Natural killer cell (primary cell): ENCODE measurements around the gene HORMAD2. TPM values are rescaled to one million over a fixed set of nuclear protein-coding genes. Genes with fewer than 3 reads are reported as not detected.
A peak's percentile ranks its signal among the peaks of the same experiment; 100 is the strongest.

Experiments used
- ATAC-seq, 3 donors: fragments of 150-1000 bp in 2 of 3; fragments of 200-7000 bp in 1 of 3; cut with Tn5 transposase; 1 replicate in 1 of 3; 2 replicates in 2 of 3; pipeline ENCODE4 v1.10.0; 2021; ENCODE audit warnings: mild to moderate bottlenecking in 2 of 3, moderate library complexity in 2 of 3
- DNase-seq, 2 donors: peaks; one replicate each; pipeline versions ENCODE4 v3.0.0 to v3.0.0-alpha.2; 2013 to 2021; ENCODE audit warnings: mixed read lengths in 1 of 2
- H3K27ac ChIP-seq: one replicate; pipeline ENCODE4 v1.5.1; 2013; ENCODE audit warnings: mild to moderate bottlenecking, low read length
- H3K27me3 ChIP-seq: one replicate; pipeline ENCODE4 v1.6.1; 2013; ENCODE audit warnings: low read length; ENCODE audit not compliant: control insufficient read depth, insufficient read depth
- H3K36me3 ChIP-seq: one replicate; pipeline ENCODE4 v1.6.1; 2013; ENCODE audit warnings: low read length; ENCODE audit not compliant: control insufficient read depth, insufficient read depth
- H3K4me1 ChIP-seq: one replicate; pipeline ENCODE4 v1.6.1; 2013; ENCODE audit warnings: low read length; ENCODE audit not compliant: control insufficient read depth, insufficient read depth
- H3K4me3 ChIP-seq: one replicate; pipeline ENCODE4 v1.5.1; 2013; ENCODE audit warnings: low read length
- H3K9me3 ChIP-seq: one replicate; pipeline ENCODE4 v1.6.1; 2013; ENCODE audit warnings: low read length; ENCODE audit not compliant: control insufficient read depth, insufficient read depth
- H3K27ac Mint-ChIP-seq, 2 donors: one replicate each; pipeline ENCODE4 v1.8.0; 2022; ENCODE audit warnings: mild to moderate bottlenecking in 2 of 2, mixed read lengths in 2 of 2, moderate library complexity in 1 of 2
- H3K27me3 Mint-ChIP-seq, 2 donors: one replicate each; pipeline ENCODE4 v1.8.0; 2022; ENCODE audit warnings: low read depth in 2 of 2, mixed read lengths in 2 of 2
- H3K36me3 Mint-ChIP-seq: one replicate; pipeline ENCODE4 v1.8.0; 2022; ENCODE audit warnings: mixed read lengths
- H3K4me1 Mint-ChIP-seq, 2 donors: one replicate each; pipeline ENCODE4 v1.8.0; 2022; ENCODE audit warnings: mixed read lengths in 2 of 2
- H3K4me3 Mint-ChIP-seq: one replicate; pipeline ENCODE4 v1.8.0; 2022; ENCODE audit warnings: mild to moderate bottlenecking, moderate library complexity, mixed read lengths
- H3K9me3 Mint-ChIP-seq, 2 donors: one replicate each; pipeline ENCODE4 v1.8.0; 2022; ENCODE audit warnings: mixed read lengths in 2 of 2
- CTCF ChIP-seq: fragments of 200-600 bp; IDR thresholded peaks from one replicate; pipeline ENCODE4 v1.8.0; 2022; ENCODE audit warnings: antibody characterized with exemption
- WGBS: methylation state at CpG from one replicate; pipeline ENCODE4 v1.1.7; 2013; ENCODE audit warnings: missing lambda C conversion rate; ENCODE audit not compliant: insufficient coverage; 5-methylcytosine and 5-hydroxymethylcytosine counted together
- intact Hi-C: fragments of 100-400 bp; cut with micrococcal nuclease; formaldehyde crosslinking; loops from one replicate; pipeline ENCODE4 v1.14.2; 2022
- total RNA-seq, 4 donors: library from RNA; stranded (reverse); fragments of 120-200 nt in 1 of 4; gene quantifications; one replicate each; pipeline versions ENCODE4 v1.2.3 to v1.2.4, GENCODE V29; 2013 to 2022

Gene HORMAD2
- total RNA-seq, 3 donors from 2014 or later (not counting 1 experiment from before 2014, with no cell fraction given): not detected

GRCh38 chr22:30159561-30160353 lies 79.5 kb downstream of the HORMAD2 start:
- intact Hi-C loops: no loop called here
- no peaks in the 10 kb centered on the region for H3K9me3 Mint-ChIP-seq
- Histone ChIP-seq H3K27me3 (no peaks in the 10 kb centered on the region), H3K36me3 (no peaks in the 10 kb centered on the region), H3K4me3 (no peak overlapping the region), H3K9me3 (no peaks in the 10 kb centered on the region), H3K4me1 (no peaks in the 10 kb centered on the region), H3K27ac (no peak overlapping the region)
- ATAC-seq (no peak), DNase-seq (no peak)
- peak overlapping the region in 1 of 2 donors; percentile 3 for H3K27ac Mint-ChIP-seq
- peaks cover 0 to 5% of the 10 kb centered on the region in 2 donors for H3K27me3 Mint-ChIP-seq
- H3K4me3 Mint-ChIP-seq: no peak overlapping the region
- H3K4me1 Mint-ChIP-seq: peaks cover 0 to 5% of the 10 kb centered on the region in 2 donors
- no peak for TF ChIP-seq CTCF
- H3K36me3 Mint-ChIP-seq: no peaks in the 10 kb centered on the region
- WGBS: 67% methylated on average over 2 of the region's 2 CpGs

GRCh38 chr22:30161051-30161469 lies 80.8 kb downstream of the HORMAD2 start:
- ATAC-seq: no peak
- no peak overlapping the region for H3K27ac Mint-ChIP-seq

GRCh38 chr22:30167296-30167695 lies 87.0 kb downstream of the HORMAD2 start:
- intact Hi-C loops: no loop called here
- Histone ChIP-seq H3K27ac (no peak overlapping the region), H3K36me3 (no peaks in the 10 kb centered on the region), H3K4me3 (no peak overlapping the region), H3K9me3 (no peaks in the 10 kb centered on the region), H3K27me3 (no peaks in the 10 kb centered on the region), H3K4me1 (no peaks in the 10 kb centered on the region)
- no peaks in the 10 kb centered on the region for H3K27me3 Mint-ChIP-seq
- H3K4me3 Mint-ChIP-seq: no peak overlapping the region
- H3K27ac Mint-ChIP-seq: no peak overlapping the region
- 83% methylated on average over 2 of the region's 2 CpGs for WGBS
- ATAC-seq: no peak
- no peaks in the 10 kb centered on the region for H3K9me3 Mint-ChIP-seq
- no peaks in the 10 kb centered on the region for H3K36me3 Mint-ChIP-seq
- no peaks in the 10 kb centered on the region for H3K4me1 Mint-ChIP-seq
- TF ChIP-seq CTCF: no peak
- DNase-seq: no peak

More at GRCh38 chr22:30161051-30161469, 80.8 kb downstream of the HORMAD2 start:
- Histone ChIP-seq H3K36me3 (no peaks in the 10 kb centered on the region), H3K4me3 (no peak overlapping the region), H3K4me1 (no peaks in the 10 kb centered on the region), H3K9me3 (no peaks in the 10 kb centered on the region), H3K27me3 (no peaks in the 10 kb centered on the region), H3K27ac (no peak overlapping the region)
- H3K4me3 Mint-ChIP-seq: no peak overlapping the region
- no peaks in the 10 kb centered on the region for H3K36me3 Mint-ChIP-seq
- no peaks in the 10 kb centered on the region for H3K9me3 Mint-ChIP-seq
- H3K4me1 Mint-ChIP-seq: peaks cover 0 to 5% of the 10 kb centered on the region in 2 donors
- peaks cover 0 to 5% of the 10 kb centered on the region in 2 donors for H3K27me3 Mint-ChIP-seq
- intact Hi-C loops: no loop called here
- DNase-seq: no peak
- TF ChIP-seq CTCF: no peak

GRCh38 chr22:30167734-30168133 lies 87.5 kb downstream of the HORMAD2 start:
- no peak overlapping the region for H3K4me3 Mint-ChIP-seq
- Histone ChIP-seq H3K27me3 (no peaks in the 10 kb centered on the region), H3K36me3 (no peaks in the 10 kb centered on the region), H3K4me3 (no peak overlapping the region), H3K27ac (no peak overlapping the region), H3K4me1 (no peaks in the 10 kb centered on the region), H3K9me3 (no peaks in the 10 kb centered on the region)
- intact Hi-C loops: no loop called here
- no peaks in the 10 kb centered on the region for H3K36me3 Mint-ChIP-seq
- no peaks in the 10 kb centered on the region for H3K27me3 Mint-ChIP-seq
- DNase-seq: no peak
- no peaks in the 10 kb centered on the region for H3K9me3 Mint-ChIP-seq
- no peaks in the 10 kb centered on the region for H3K4me1 Mint-ChIP-seq
- no CpG with 5 or more reads among the region's 1 CpG for WGBS
- no peak for TF ChIP-seq CTCF
- H3K27ac Mint-ChIP-seq: no peak overlapping the region
- ATAC-seq: no peak
